Ovary (tissue), 9 donors: ENCODE data around the gene GABRB2. TPM values are rescaled to one million over a fixed set of nuclear protein-coding genes. Genes with fewer than 3 reads are reported as not detected.

Source experiments
- DNase-seq, 5 donors: peaks; one replicate each; pipeline ENCODE4 v3.0.0-alpha.2; 2019 to 2020
- H3K27ac ChIP-seq, 2 donors: fragments of 200-600 bp; one replicate each; pipeline versions ENCODE4 v1.5.1 to v1.8.0; 2019 to 2022
- H3K27me3 ChIP-seq: fragments of 200-600 bp; one replicate; pipeline ENCODE4 v1.8.0; 2022
- H3K36me3 ChIP-seq: fragments of 200-600 bp; sonication (generic); one replicate; pipeline ENCODE4 v1.5.1; 2019
- H3K4me1 ChIP-seq: one replicate; pipeline ENCODE4 v1.8.1; 2013; ENCODE audit warnings: mild to moderate bottlenecking, moderate library complexity; ENCODE audit not compliant: insufficient read depth
- H3K4me3 ChIP-seq: fragments of 200-600 bp; sonication (generic); one replicate; pipeline ENCODE4 v1.5.1; 2017
- H3K9me3 ChIP-seq, 2 donors: fragments of 200-600 bp in 1 of 2; sonication (generic) in 1 of 2; one replicate each; pipeline versions ENCODE4 v1.5.1 to v1.8.1; 2013 to 2019; ENCODE audit warnings: mild to moderate bottlenecking in 1 of 2, moderate library complexity in 1 of 2
- EP300 ChIP-seq: sonication (generic); formaldehyde crosslinking; IDR thresholded peaks from one replicate; pipeline ENCODE4 v1.6.1; 2017; ENCODE audit warnings: antibody characterized with exemption
- POLR2A ChIP-seq: fragments of 450-650 bp; IDR thresholded peaks from one replicate; pipeline ENCODE4 v1.6.1; 2017; ENCODE audit warnings: antibody characterized with exemption, mild to moderate bottlenecking, moderate library complexity
- WGBS, 3 donors: extraction: QIAGEN DNeasy Blood & Tissue Kit in 1 of 3; methylation state at CpG; one replicate each; pipeline versions ENCODE4 v1.1.5 to v1.1.7; 2013 to 2017; 5-methylcytosine and 5-hydroxymethylcytosine counted together
- intact Hi-C, 4 donors: fragments of 100-400 bp; cut with DNase I; formaldehyde crosslinking; loops; one replicate each; pipeline versions ENCODE4 v1.11.0 to v1.15.1; 2022 to 2023
- polyA plus RNA-seq, 2 donors: library from polyadenylated mRNA; stranded (reverse); fragments of 200-250 nt in 1 of 2; fragments of 350-450 nt in 1 of 2; fragmentation: Illumina TruSeq in 1 of 2; extraction: RNeasy Lipid Tissue Mini Kit (QIAGEN cat#74804) in 1 of 2; gene quantifications; one replicate each; pipeline ENCODE4 v1.2.3, GENCODE V29; 2013 to 2014
- total RNA-seq, 7 donors: library from RNA; depleted of rRNA in 2 of 7; stranded (reverse); fragments of >200 nt in 2 of 7; fragmentation: NEBNext Ultra II Directional in 3 of 7; extraction: Animal tissue kit (Norgen Biotek cat#: 25700) in 3 of 7; gene quantifications; one replicate each; pipeline versions ENCODE4 v1.1.0 to v1.2.4, GENCODE V29; 2016 to 2023
- TF ChIP-seq, protein P1 (sequence below), 3 donors: fragments of 450-650 bp in 2 of 3; fragments of 200-600 bp in 1 of 3; IDR thresholded peaks; one replicate each; pipeline versions ENCODE4 v1.5.1 to v1.8.0; 2016 to 2022; ENCODE audit warnings: antibody characterized with exemption in 3 of 3, mild to moderate bottlenecking in 1 of 3
- donor health status: DM: no; HTN: no; CAD: no; lungs with moderate emphysema.
- donor health status: DM: no; HTN: no; CAD: no.
- donor health status: Bipolar disorder and iron deficiency.
- donor health status: DM: yes; HTN: yes; CAD: no.
- donor health status: DM: no; HTN: no; CAD: no.
- donor health status: DM: yes; HTN: yes; CAD: no.

GABRB2 gene
- total and polyA plus RNA-seq, 9 donors: under 0.01 to 3.1 (median 0.26) TPM; not detected in 1

DNA sequence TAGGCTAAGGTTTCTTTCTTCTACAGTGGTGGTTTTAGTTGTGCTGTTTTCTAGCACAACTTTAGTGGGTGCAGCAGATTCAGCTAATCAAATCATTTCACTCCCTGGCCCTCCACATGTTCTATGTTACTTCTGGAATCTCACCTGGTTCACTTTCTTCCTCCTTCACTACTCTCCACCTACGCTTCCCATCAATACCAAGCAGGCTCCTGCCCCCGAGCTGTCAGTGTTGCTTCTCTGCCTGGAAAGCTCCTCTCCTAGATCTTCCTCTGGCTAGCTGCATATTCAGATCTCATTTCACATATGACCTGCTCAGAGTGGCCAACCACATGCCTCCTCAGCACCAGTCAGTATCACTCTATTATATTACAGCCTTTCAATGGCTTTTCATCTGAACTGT lies 19.6 kb upstream of the GABRB2 start:
- H3K4me3 ChIP-seq: no peak overlapping the region
- no peak for DNase-seq
- H3K36me3 ChIP-seq: no peaks in the 10 kb centered on the region
- H3K27me3 ChIP-seq: no peaks in the 10 kb centered on the region
- H3K27ac ChIP-seq: no peak overlapping the region
- TF ChIP-seq EP300 (no peak), POLR2A (no peak)
- TF ChIP-seq, protein P1, sequence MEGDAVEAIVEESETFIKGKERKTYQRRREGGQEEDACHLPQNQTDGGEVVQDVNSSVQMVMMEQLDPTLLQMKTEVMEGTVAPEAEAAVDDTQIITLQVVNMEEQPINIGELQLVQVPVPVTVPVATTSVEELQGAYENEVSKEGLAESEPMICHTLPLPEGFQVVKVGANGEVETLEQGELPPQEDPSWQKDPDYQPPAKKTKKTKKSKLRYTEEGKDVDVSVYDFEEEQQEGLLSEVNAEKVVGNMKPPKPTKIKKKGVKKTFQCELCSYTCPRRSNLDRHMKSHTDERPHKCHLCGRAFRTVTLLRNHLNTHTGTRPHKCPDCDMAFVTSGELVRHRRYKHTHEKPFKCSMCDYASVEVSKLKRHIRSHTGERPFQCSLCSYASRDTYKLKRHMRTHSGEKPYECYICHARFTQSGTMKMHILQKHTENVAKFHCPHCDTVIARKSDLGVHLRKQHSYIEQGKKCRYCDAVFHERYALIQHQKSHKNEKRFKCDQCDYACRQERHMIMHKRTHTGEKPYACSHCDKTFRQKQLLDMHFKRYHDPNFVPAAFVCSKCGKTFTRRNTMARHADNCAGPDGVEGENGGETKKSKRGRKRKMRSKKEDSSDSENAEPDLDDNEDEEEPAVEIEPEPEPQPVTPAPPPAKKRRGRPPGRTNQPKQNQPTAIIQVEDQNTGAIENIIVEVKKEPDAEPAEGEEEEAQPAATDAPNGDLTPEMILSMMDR (IDR thresholded peaks at IDR 0.05): no peak
- no peaks in the 10 kb centered on the region for H3K4me1 ChIP-seq
- WGBS, 3 donors: 51 to 78% (median 61%) methylated on average over 2 of the region's 2 CpGs
- intact Hi-C loops: no loop called here
- no peaks in the 10 kb centered on the region for H3K9me3 ChIP-seq

- DNase-seq: no peak
- intact Hi-C loops: no loop called here
- no peaks in the 10 kb centered on the region for H3K27me3 ChIP-seq
- H3K4me3 ChIP-seq: no peak overlapping the region
- TF ChIP-seq, protein P1 (IDR thresholded peaks at IDR 0.05): no peak
- TF ChIP-seq POLR2A (no peak), EP300 (no peak)
- no peak overlapping the region for H3K27ac ChIP-seq
- H3K4me1 ChIP-seq: no peaks in the 10 kb centered on the region
- no peaks in the 10 kb centered on the region for H3K9me3 ChIP-seq
- 33 to 46% (median 44%) methylated on average over 2 of the region's 2 CpGs for WGBS, 3 donors
- no peaks in the 10 kb centered on the region for H3K36me3 ChIP-seq
Observed at GRCh38 chr5:161562446-161562845, 15.9 kb upstream of the GABRB2 start.

DNA sequence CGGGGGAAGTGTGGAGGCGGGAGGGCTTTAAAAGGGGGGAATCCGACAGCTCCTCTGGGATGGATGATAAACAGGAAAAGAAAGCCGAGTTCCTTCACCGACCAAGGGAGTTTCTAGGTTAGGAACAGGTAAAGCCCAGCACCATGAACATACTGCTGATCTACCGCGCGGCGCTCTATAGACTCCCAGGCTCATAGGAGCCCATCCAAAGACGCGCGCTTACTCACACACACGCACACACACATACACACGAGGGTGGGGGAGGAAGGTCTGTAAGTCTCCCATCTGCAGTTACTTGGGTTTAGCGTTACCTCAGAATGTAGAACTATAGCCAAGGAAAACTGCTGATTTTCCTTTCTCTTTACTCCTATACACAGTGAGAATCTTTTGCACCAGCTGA lies 2.6 kb upstream of the GABRB2 start:
- intact Hi-C loops: no loop called here
- no peaks in the 10 kb centered on the region for H3K27me3 ChIP-seq
- H3K9me3 ChIP-seq: no peaks in the 10 kb centered on the region
- H3K4me1 ChIP-seq: peaks cover 1% of the 10 kb centered on the region
- 1 to 2% (median 2%) methylated on average over 15 of the region's 15 CpGs for WGBS, 3 donors
- no peak overlapping the region for H3K4me3 ChIP-seq
- no peak for DNase-seq
- H3K27ac ChIP-seq: no peak overlapping the region
- H3K36me3 ChIP-seq: no peaks in the 10 kb centered on the region
- TF ChIP-seq EP300 (no peak), POLR2A (no peak)
- TF ChIP-seq, protein P1 (IDR thresholded peaks at IDR 0.05): no peak

- TF ChIP-seq POLR2A (no peak), EP300 (no peak)
- TF ChIP-seq, protein P1 (IDR thresholded peaks at IDR 0.05): no peak
- 0 to 2% (median 0%) methylated on average over 30 to 32 of the region's 32 CpGs for WGBS, 3 donors
- Histone ChIP-seq H3K4me1 (peaks cover 1% of the 10 kb centered on the region), H3K36me3 (no peaks in the 10 kb centered on the region), H3K27me3 (no peaks in the 10 kb centered on the region), H3K4me3 (no peak overlapping the region), H3K9me3 (no peaks in the 10 kb centered on the region), H3K27ac (no peak overlapping the region)
- no peak for DNase-seq
- intact Hi-C loops: no loop called here
Observed at GRCh38 chr5:161548487-161549094, 2.1 kb upstream of the GABRB2 start.
